GM23338 (cell line): ENCODE data around the gene NSF.
"Not testable (repeated sequence)": the region's sequence is repeated elsewhere in the genome, so short reads cannot be mapped to it uniquely, and the experiment has no call there.

Experiments used
- CREB1 ChIP-seq: fragments of 250-450 bp; sonication (Bioruptor Pico); IDR thresholded peaks from 2 replicates; pipeline ENCODE4 v1.5.0; 2020; ENCODE audit warnings: low read depth, mild to moderate bottlenecking, moderate library complexity
- EZH2 ChIP-seq: fragments of 200-600 bp; sonication (generic); IDR thresholded peaks from one replicate; pipeline ENCODE4 v1.8.0; 2017; ENCODE audit warnings: antibody characterized with exemption, mild to moderate bottlenecking, low read depth; ENCODE audit not compliant: unreplicated experiment
- EZH2phosphoT487 ChIP-seq: fragments of 200-600 bp; sonication (generic); IDR thresholded peaks from one replicate; pipeline ENCODE4 v1.8.1; 2018; ENCODE audit warnings: antibody characterized with exemption; ENCODE audit not compliant: unreplicated experiment
- JUNB ChIP-seq: IDR thresholded peaks from one replicate; pipeline ENCODE4 v1.6.1; 2016; ENCODE audit warnings: antibody characterized with exemption; ENCODE audit not compliant: unreplicated experiment
- NANOG ChIP-seq: IDR thresholded peaks from 2 replicates; pipeline ENCODE4 v1.6.1; 2016; ENCODE audit warnings: antibody characterized with exemption, borderline replicate concordance
- POLR2AphosphoS5 ChIP-seq: IDR thresholded peaks from 2 replicates; pipeline ENCODE4 v1.6.1; 2016; ENCODE audit warnings: antibody characterized with exemption, low read depth
- STAT1 ChIP-seq: IDR thresholded peaks from one replicate; pipeline ENCODE4 v1.6.1; 2016; ENCODE audit warnings: antibody characterized with exemption; ENCODE audit not compliant: unreplicated experiment
- ZNF114 ChIP-seq: fragments of 250-450 bp; sonication (Bioruptor Pico); IDR thresholded peaks from 2 replicates; pipeline ENCODE4 v1.5.0; 2020; ENCODE audit warnings: mild to moderate bottlenecking, moderate library complexity
- ZNF331 ChIP-seq: fragments of 250-450 bp; sonication (Bioruptor Pico); IDR thresholded peaks from 2 replicates; pipeline ENCODE4 v1.5.0; 2020; ENCODE audit warnings: low read depth, mild to moderate bottlenecking, moderate library complexity
- TF ChIP-seq, protein P1 (sequence below), 2 experiments: fragments of 200-600 bp in 1 of 2; sonication (generic) in 1 of 2; conservative IDR thresholded peaks; 2 replicates each; pipeline versions ENCODE4 v1.5.1 to v1.6.1; 2016 to 2017; ENCODE audit warnings: antibody characterized with exemption in 2 of 2, low read depth in 2 of 2, mild to moderate bottlenecking in 2 of 2, moderate library complexity in 1 of 2
- TF ChIP-seq, protein P2 (sequence below): IDR thresholded peaks from 2 replicates; pipeline ENCODE4 v1.6.1; 2016; ENCODE audit warnings: antibody characterized with exemption
- TF ChIP-seq, protein P3 (sequence below): IDR thresholded peaks from one replicate; pipeline ENCODE4 v1.6.1; 2018; ENCODE audit warnings: antibody characterized with exemption; ENCODE audit not compliant: unreplicated experiment

DNA sequence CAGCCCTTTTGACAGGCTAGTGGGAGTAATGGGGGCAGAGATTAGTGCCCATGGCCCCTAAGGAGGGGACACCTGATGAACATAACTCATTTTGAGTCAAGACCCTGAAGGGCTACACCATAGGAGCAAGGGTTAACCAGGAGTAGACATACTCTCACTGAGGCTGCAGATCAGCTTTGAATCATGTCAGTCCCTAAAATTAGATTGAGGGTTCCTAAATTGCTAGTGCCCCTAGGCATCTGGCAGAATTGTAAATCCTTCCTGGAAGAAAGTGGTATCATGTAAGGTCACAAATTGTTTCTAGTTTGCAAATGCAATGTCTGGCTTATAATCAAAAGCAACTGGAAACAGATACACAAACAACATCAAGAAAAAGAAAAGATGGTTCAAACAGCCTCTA is 87.3 kb downstream of the NSF start:
- TF ChIP-seq, protein P1, sequence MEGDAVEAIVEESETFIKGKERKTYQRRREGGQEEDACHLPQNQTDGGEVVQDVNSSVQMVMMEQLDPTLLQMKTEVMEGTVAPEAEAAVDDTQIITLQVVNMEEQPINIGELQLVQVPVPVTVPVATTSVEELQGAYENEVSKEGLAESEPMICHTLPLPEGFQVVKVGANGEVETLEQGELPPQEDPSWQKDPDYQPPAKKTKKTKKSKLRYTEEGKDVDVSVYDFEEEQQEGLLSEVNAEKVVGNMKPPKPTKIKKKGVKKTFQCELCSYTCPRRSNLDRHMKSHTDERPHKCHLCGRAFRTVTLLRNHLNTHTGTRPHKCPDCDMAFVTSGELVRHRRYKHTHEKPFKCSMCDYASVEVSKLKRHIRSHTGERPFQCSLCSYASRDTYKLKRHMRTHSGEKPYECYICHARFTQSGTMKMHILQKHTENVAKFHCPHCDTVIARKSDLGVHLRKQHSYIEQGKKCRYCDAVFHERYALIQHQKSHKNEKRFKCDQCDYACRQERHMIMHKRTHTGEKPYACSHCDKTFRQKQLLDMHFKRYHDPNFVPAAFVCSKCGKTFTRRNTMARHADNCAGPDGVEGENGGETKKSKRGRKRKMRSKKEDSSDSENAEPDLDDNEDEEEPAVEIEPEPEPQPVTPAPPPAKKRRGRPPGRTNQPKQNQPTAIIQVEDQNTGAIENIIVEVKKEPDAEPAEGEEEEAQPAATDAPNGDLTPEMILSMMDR (conservative IDR thresholded peaks at IDR 0.05; ENCODE audit: low read depth in 2 of 2), result not testable (repeated sequence)
- TF ChIP-seq, protein P2, sequence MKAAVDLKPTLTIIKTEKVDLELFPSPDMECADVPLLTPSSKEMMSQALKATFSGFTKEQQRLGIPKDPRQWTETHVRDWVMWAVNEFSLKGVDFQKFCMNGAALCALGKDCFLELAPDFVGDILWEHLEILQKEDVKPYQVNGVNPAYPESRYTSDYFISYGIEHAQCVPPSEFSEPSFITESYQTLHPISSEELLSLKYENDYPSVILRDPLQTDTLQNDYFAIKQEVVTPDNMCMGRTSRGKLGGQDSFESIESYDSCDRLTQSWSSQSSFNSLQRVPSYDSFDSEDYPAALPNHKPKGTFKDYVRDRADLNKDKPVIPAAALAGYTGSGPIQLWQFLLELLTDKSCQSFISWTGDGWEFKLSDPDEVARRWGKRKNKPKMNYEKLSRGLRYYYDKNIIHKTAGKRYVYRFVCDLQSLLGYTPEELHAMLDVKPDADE, result not testable (repeated sequence)
- TF ChIP-seq EZH2; CREB1 (CRISPR knock-in tag); POLR2AphosphoS5; EZH2phosphoT487; ZNF114 (CRISPR knock-in tag); NANOG; JUNB; ZNF331; STAT1: not testable (repeated sequence)
- TF ChIP-seq, protein P3, sequence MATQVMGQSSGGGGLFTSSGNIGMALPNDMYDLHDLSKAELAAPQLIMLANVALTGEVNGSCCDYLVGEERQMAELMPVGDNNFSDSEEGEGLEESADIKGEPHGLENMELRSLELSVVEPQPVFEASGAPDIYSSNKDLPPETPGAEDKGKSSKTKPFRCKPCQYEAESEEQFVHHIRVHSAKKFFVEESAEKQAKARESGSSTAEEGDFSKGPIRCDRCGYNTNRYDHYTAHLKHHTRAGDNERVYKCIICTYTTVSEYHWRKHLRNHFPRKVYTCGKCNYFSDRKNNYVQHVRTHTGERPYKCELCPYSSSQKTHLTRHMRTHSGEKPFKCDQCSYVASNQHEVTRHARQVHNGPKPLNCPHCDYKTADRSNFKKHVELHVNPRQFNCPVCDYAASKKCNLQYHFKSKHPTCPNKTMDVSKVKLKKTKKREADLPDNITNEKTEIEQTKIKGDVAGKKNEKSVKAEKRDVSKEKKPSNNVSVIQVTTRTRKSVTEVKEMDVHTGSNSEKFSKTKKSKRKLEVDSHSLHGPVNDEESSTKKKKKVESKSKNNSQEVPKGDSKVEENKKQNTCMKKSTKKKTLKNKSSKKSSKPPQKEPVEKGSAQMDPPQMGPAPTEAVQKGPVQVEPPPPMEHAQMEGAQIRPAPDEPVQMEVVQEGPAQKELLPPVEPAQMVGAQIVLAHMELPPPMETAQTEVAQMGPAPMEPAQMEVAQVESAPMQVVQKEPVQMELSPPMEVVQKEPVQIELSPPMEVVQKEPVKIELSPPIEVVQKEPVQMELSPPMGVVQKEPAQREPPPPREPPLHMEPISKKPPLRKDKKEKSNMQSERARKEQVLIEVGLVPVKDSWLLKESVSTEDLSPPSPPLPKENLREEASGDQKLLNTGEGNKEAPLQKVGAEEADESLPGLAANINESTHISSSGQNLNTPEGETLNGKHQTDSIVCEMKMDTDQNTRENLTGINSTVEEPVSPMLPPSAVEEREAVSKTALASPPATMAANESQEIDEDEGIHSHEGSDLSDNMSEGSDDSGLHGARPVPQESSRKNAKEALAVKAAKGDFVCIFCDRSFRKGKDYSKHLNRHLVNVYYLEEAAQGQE, result not testable (repeated sequence)
